Activated CD4-positive, alpha-beta T cell treated with anti-CD3 and anti-CD28 coated beads, Interleukin-2, amount 50 U/mL, for 4 hours (primary cell): ENCODE results near the gene PDPR.
"Not testable (repeated sequence)": the region's sequence is repeated elsewhere in the genome, so short reads cannot be mapped to it uniquely, and the experiment has no call there.

Source experiments
- DNase-seq, 2 experiments: peaks; one replicate each; pipeline ENCODE4 v3.0.0-alpha.2; 2020

The PDPR gene

DNA sequence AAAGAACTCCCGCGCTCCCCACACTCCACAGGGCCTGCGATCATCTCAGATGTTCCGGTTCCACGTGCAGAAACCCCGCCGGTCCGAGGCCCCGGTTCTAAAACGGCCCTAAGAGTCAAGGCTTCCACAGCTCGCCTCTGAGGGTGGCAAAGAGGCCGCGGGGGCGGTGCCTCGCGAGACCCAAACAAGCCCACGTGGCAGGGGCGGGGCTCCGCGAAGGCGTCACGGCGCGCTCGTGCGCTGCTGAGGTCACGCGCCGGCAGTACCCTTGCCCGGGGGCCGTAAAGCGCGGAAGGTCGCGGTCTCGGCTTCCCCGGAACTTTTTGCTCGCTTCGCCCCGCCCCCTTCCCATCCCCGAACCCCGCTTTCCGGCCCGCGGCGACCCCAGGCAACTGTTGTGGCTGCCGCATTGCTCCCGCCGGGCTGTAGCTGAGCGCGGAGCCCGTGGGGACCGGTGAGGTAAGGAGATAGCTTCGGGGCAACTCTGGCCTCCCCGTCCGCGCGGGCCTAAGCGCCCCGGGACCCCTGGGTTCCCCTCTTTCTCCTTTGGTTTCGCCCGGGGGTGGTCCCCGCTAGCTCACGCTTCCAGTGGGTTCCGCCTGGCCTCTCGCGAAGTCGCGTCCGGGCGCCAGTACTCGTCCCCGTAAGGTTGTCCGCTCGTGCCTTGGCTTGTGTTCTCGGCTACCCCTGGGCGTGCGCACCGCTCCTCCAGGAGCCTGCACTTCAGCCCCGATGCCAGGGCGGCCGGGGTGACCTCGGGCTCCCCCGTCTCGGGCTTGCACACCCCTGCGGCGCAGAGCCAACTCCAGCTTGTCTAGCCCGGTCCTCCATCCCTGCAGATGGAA is at the start of gene PDPR:
PDPR (plus strand) TSS at position 351 of the 845 bp plus-strand sequence. CDS start 6,161 bp downstream, outside the sequence.
- peak; percentile 92 to 93 for DNase-seq

DNA sequence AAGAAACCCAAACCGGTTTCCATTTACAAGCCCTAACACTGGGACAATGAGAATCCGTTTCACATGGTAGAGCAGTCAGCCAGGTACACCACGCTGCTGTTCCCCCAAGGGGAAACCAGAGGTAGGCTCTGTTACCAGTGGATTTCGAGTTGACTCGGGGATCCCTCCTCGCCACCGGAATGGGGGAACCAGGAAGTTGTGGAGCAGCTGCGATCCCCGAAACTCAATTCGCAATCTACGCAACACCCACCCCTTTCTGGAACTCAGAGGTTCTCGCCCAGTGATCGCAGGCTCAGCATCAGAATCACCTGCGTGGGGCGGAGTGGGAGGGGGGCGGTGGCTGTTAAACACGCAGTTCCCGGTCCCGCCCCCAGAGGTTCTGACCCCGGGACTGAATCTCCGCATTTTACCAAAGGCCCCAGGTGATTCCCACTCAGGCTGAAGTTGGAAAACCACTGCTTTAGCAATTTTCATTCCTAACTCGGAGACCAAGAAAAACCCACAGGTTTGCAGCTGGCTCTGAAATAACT is 49.2 kb upstream of the PDPR start:
- DNase-seq: peak; percentile 80

DNA sequence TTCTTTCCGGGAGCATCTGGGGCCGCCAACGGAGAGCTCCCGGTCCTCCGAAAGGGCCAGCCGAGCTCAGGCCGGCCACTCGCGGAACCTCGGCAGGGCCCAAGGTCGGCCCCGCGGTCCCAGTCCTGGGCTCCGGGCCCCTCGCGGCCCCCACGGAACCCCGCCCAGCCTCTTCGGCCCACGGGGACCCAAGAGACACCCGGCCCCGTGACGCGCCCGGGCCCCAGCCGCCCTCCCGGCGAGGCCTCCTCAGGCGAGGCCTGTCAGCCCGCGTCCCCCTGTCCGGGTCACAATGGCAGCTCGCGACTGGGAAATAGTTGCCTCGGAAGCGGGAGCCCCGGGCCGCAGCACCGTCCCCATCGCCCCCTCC is 48.8 kb upstream of the PDPR start:
- DNase-seq: not testable (repeated sequence)

DNA sequence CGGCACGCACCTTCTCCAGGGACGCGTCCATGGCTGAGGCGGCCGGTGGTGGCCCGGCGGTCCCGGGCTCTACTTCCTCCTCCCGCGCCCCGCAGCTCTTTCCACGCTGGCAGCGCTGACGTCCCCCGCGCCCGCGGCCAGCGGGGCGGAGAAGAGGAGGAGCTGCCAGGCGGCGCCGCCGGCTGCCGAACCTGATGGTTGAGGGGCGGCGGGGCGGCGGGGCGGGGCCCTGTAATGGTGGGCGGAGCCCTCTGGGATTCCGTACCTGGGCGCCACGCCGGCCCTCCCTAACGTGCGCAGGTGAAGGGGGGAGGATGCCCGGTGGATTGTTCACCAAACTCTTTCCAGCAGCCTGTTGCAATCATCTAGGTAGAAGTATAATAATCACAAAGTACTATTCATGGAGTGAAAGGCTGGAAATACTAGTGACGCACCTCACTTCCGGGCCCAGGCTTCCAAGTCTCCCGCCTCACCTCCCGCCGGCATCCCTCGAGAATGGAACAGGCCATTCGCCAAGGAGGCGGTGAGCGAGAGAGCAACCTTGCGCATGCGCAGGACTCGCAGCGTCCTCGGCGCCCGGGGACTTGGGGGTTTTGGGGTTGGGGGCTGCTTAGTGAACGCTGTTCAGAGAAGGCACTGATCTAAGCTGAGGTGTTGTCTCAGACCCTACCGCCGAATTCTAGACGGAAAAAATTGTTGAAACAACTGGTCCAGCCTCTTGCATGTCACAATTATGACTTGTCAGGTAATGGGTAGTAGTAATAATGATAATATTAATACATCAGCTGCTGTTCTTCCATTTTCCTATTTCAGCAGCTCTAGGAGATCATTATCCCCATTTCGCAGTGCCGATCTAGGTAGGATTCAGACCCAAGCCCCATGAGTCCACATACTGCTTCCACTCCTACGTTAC is 48.1 kb upstream of the PDPR start:
- peak; percentile 92 to 94 for DNase-seq

DNA sequence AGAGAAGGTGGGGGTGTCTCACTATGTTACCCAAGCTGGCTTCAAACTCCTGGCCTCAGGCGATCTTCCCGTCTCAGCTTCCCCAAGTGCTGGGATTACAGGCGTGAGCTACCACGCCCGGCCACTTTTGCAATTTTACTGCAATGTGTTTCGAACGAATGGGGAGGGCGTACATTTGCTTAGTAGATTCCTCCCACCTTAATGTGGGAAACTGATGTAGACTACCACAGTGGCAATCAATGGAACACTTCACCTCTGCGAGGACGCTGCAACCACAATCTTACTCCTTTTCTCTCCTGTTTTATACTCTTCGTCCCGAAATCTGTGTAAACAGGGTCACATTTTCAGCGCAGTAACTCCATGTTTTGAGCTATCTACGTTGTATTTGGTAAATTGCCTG is 47.4 kb upstream of the PDPR start:
- not testable (repeated sequence) for DNase-seq

DNA sequence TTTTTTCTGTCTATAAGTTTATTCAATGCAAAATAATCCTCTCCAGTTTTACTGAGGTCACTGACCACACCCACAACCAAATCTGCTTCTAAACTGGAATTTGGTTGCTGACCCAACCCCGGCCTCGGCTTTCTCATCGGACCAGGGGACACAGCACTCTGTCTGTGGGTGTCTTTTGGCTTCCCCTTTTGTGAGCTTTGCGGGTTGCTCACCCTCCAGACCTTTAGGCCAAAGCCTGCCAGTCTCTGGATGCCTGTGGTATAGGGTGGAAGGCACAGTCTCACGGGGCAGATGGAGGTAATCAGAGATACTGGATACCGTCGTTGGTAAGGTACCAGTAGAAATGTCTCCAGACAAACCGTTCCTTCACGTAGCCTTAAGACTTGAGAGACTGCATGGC is 35.1 kb upstream of the PDPR start:
- not testable (repeated sequence) for DNase-seq

DNA sequence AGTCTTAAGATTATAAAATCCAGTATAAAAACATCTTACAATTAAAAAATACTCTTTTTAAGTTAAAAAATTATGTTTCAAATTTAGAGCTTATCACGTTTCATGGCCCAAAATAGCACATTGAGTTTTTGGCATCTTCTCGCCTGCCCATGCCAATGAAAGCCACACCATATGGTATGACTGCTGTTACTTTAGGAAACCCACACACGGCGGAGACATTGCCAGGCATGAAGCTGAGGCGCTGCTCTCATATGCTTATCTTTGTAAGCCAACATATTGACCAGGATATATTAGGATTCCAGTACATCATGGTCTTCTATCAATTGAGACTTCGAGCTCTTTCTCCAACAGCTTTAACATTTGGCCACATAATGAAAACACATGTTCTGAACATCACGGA is 32.9 kb upstream of the PDPR start:
- not testable (repeated sequence) for DNase-seq

DNA sequence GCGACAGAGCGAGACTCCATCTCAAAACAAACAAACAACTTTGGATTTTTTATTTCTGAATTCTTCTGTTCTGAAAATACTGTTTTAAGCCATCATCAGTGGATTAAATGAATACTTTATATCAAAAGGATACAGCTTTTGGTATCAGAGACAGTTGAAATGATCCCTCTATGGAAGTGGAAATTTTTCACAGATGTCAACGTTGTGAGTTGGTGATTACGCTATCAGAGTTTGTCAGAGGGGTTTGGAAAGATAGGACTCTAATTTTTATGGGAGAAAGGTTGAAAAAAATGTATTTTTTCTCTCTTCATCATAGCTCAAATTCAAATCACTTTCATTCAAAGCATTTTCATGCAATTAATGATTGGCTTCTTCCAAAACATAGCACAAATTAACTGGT is 30.2 kb upstream of the PDPR start:
- DNase-seq: not testable (repeated sequence)

DNA sequence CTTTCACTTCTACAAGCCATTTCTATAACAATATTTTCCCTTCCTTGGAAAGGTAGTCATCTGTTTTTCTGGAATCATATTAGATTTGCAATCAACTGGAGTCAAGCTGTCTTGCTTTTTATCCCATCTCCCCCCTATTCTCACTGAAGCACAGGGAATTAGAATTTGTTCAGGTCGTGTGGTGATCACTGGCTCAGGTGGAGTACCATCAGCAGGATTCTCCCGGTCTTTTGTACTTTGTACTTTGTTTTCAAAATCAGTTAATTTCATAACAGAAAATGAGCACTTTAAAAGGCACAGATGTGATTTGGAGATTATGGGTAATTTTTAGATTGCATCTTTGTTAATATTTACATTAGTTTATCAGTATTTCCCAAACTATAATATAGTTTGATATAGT is 26.0 kb upstream of the PDPR start:
- not testable (repeated sequence) for DNase-seq

DNA sequence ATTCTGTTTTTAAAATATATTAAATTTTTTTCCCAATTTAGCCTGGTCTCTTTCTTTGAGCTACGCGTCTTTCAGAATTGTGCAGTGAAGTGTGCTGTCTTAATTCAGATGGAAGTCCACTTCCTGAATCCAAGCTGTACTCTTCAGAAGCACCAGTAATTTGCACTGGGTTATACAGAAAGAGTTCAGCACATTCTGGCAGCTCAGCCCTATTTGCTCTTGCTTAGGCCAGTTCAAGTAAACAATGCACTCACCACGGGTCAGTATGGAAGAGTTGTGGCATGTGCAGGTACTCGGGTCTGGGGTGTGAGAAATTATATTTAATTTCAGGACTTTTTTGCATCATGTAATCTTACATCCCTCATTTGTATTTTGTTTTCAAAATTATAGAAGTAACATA is 25.3 kb upstream of the PDPR start:
- not testable (repeated sequence) for DNase-seq

DNA sequence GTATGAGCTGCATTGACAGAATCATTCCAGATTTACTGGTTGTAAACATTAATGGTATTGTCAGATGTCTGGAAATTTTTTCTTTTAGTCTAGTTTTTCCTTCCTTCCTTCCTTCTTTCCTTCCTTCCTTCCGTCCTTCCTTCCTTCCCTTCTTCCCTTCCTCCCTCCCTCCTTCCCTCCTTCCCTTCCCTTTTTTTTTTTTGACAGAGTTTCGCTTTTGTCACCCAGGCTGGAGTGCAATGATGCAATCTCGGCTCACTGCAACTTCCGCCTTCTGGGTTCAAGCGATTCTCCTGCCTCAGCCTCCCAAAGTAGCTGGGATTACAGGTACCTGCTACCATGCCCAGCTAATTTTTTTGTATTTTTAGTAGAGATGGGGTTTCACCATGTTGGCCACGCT is 24.8 kb upstream of the PDPR start:
- DNase-seq: not testable (repeated sequence)

DNA sequence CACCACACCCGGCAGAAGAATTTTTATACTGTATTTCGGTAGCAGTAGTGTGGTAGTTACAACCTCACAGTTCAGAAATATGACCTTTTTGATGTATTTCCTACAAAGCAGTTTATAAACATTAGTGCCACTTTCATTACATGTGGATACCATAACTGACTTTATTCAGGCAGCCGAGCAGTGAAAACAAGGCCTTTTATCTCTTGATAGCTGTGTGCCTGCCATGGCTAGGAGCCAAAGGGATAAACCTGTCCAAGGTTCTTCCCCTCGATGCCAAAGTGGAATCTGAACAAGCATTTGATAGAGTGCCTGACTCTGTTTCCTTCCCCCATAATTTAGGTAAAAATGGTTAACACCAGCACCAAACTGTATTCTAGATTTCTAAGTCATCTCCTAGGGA is 23.0 kb upstream of the PDPR start:
- DNase-seq: not testable (repeated sequence)

DNA sequence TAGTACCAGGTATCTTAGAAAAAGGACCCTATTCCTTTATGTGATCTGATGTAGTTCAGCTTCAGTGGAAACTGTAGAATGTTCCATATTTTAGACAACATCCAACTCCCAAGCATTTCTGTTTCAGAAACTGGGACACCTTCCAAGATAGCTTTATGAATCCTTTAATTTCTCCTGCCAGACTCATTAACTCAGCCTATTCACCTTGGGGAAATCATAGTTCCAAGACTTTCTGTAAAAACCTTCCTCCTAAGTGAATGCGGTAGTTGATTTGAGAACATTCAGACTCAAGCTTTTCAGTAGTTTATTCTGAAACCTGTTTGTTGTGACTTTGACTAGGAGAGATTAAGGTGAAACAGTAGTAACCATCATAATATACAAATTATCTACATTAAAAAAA is 20.0 kb upstream of the PDPR start:
- DNase-seq: not testable (repeated sequence)

DNA sequence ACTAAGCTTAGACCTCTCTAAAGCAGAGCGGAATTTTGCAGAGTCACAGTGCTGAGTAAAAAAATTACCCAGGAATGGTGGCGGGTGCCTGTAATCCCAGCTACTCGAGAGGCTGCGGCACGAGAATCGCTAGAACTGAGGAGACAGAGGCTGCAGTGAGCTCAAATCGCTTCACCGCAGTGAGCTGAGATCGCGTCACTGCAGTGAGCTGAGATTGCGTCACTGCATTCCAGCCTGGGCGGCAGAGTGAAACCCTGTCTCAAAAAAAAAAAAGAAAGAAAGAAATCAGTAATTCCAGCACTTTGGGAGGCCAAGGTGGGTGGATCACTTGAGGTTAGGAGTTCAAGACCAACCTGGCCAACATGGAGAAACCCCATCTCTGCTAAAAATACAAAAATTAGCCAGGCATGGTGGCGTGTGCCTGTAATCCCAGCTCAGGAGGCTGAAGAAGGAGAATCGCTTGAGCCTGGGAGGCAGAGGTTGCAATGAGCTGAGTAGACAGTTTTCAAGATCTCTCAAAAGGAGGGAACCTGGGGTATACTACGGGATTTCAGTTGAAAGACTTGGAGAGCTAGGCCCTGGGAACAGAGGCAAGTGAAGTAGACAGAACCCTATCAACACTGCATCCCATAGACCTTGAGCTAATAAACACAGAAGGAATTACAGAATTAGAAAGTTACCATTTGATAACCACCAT is 4.4 kb upstream of the PDPR start:
- DNase-seq: not testable (repeated sequence)

DNA sequence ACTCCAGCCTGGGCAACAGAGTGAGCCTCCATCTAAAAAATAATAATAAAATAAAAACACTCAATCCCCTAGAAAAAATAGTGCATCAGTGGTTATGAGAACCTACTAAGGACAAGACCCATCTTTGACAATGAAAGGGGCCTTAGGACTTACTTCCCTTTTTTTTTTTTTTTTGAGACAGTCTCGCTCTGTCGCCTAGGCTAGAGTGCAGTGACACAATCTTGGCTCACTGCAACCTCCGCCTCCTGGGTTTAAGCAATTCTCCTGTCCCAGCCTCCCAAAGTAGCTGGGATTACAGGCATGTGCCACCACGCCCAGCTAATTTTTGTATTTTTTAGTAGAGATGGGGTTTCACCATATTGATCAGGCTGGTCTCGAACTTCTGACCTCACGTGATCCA is 2.0 kb upstream of the PDPR start:
- not testable (repeated sequence) for DNase-seq

DNA sequence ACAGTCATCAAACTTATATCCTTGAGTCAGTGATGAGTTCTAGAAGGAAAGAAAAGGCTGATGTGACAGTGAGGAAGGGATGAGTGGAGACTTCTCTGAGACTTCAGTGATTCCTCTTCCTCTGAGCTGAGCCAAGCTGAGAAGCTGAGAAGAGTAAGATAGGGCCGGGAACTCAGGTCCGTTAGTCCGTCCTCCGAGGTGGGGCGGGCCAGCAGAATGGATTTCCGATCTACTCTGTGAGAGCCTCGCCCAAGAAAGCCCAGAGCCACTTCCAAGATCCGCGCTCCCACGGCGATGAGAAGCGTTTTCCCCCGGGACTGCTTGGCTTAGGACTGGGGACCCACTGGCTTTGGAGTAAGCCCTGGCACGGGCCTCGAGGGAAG is 542 bp upstream of the PDPR start:
- not testable (repeated sequence) for DNase-seq

DNA sequence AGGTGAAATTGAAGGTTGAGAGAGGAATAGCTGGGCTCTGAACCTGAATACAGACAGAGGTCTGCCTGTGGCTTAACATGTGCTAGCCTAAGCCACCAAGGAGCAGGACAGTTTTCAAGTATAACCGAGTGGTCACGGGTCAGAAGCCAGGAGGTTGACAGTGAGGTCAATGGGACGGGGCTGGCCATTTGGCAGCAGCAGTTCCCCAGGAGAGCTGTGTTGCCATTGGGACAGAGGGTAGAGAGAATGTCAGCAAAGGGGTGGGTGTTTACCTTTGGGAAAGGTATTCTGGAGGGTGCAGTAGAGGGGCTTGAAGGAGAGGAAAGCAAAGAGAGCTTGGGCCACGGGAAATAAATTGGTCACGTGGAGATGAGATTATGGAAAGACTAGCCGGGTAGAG is 4.2 kb downstream of the PDPR start:
- DNase-seq: not testable (repeated sequence)

DNA sequence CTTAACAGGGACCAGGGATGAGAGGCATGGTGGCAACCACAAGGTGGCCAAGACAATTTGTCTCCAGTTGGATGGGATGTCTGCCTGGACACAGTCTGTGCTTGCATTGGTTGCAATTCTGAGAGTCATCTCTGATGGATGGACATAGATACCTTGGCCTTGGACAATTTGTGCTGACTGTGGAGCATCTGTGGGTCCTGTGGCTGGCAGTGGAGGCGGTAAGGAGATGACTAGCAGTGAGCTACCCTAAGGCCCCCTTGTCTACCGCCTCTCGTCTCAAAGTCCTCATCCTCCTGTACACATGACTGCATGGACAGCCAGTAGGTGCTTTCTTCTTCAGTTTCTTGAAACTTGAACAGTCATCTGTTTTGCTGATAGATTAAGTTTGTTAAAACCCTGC is 4.6 kb downstream of the PDPR start:
- not testable (repeated sequence) for DNase-seq

DNA sequence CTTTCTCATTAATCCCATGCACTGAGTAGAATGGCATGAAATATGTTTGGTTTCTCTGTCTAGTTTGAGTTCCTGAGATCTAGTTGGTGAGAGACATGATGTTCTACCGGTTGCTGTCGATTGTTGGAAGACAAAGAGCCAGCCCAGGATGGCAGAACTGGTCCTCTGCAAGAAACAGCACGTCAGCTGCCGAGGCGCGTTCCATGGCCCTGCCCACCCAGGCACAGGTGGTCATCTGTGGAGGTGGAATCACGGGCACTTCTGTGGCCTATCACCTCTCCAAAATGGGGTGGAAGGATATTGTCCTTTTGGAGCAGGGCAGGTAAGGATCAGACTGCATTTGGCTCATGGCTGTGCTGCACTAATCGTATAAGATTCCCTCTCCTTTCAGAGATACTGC is 6.3 kb downstream of the PDPR start:
- DNase-seq: not testable (repeated sequence)

DNA sequence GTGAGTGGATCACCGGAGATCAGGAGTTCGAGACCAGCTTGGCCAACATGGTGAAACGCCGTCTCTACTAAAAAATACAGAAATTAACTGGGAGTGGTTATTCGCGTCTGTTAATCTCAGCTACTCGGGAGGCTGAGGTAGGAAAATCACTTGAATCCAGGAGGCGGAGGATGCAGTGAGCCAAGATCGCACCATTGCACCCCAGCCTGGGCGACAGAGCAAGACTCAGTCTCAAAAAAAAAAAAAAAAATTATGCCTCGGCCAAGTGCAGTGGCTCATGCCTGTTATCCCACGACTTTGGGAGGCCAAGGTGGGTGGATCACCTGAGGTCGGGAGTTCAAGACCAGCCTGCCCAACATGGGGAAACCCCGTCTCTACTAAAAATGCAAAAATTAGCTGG is 9.7 kb downstream of the PDPR start:
- not testable (repeated sequence) for DNase-seq

DNA sequence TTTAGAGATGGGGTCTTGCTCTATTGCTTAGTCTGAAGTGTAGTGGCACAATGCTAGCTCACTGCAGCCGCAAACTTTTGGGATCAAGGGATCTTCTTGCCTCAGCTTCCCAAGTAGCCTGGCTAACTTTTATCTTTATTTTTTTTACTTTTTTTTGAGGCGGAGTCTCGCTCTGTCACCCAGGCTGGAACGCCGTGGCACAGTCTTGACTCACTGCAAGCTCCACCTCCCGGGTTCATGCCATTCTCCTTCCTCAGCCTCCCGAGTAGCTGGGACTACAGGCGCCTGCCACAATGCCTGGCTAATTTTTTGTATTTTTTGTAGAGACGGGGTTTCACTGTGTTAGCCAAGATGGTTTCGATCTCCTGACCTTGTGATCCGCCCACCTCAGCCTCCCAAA is 12.1 kb downstream of the PDPR start:
- DNase-seq: not testable (repeated sequence)

DNA sequence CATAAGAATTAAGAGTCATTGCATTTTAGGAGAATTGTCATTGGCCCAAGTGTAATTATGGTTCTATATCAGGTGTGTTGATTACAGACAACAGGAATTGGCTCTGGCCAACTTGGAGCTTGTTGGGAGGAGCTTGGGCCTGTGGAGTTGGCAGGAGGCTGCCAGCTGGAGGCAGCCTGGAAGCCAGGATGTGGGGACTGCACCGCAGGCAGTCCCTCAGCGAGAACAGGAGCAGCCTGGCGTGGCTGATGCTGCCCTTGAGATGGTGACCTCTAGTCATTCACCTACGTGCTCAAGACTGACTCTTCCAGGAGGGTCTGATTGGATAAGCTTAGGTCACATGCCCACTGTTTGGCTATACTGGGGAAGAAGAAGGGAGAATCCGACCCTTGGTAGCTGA is 13.6 kb downstream of the PDPR start:
- DNase-seq: not testable (repeated sequence)

DNA sequence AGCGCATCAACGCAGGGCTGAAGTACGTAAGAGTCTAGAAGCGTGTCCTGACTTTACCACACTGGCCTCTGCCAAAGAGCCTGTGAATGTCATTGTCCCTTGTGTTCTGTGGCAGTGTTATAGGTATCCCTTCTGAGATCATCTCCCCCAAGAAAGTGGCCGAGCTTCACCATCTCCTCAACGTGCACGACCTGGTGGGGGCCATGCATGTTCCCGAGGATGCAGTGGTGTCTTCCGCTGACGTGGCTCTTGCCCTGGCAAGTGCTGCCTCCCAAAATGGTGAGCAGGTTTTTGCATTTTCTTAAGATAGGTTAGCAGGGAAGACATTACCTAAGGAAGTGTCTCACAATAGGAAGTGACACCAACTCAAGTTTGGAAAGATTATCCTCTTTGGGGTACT is 14.7 kb downstream of the PDPR start:
- not testable (repeated sequence) for DNase-seq
